ENCODE results near the gene KRTAP10-8.

KRTAP10-8 gene

GRCh38 chr21:44612669-44613229 lies 870 bp downstream of the KRTAP10-8 start:
- no peak for DNase-seq (ENCODE audit: low read depth)
- TF ChIP-seq CTCF (IDR thresholded peaks at IDR 0.05; ENCODE audit: low read length, missing control alignments): no peak
- no peak overlapping the region for H3K4me3 ChIP-seq (replicated peaks; ENCODE audit: low read depth, low read length)

- DNase-seq (ENCODE audit: low read depth): no peak
- H3K4me3 ChIP-seq (replicated peaks; ENCODE audit: low read depth, low read length): no peak overlapping the region
- no peak for TF ChIP-seq CTCF (IDR thresholded peaks at IDR 0.05; ENCODE audit: low read length, missing control alignments)
Observed at GRCh38 chr21:44613386-44614155, 1.7 kb downstream of the KRTAP10-8 start.

- DNase-seq (ENCODE audit: low read depth): no peak
- no peak overlapping the region for H3K4me3 ChIP-seq (replicated peaks; ENCODE audit: low read depth, low read length)
- no peak for TF ChIP-seq CTCF (IDR thresholded peaks at IDR 0.05; ENCODE audit: low read length, missing control alignments)
Observed at GRCh38 chr21:44614161-44614631, 2.3 kb downstream of the KRTAP10-8 start.

- no peak overlapping the region for H3K4me3 ChIP-seq (replicated peaks; ENCODE audit: low read depth, low read length)
- TF ChIP-seq CTCF (IDR thresholded peaks at IDR 0.05; ENCODE audit: low read length, missing control alignments): no peak
- DNase-seq (ENCODE audit: low read depth): no peak
Observed at GRCh38 chr21:44614961-44615391, 3.1 kb downstream of the KRTAP10-8 start.

GRCh38 chr21:44615466-44615865 lies 3.6 kb downstream of the KRTAP10-8 start:
- no peak for TF ChIP-seq CTCF (IDR thresholded peaks at IDR 0.05; ENCODE audit: low read length, missing control alignments)
- no peak for DNase-seq (ENCODE audit: low read depth)
- H3K4me3 ChIP-seq (replicated peaks; ENCODE audit: low read depth, low read length): no peak overlapping the region

- H3K4me3 ChIP-seq (replicated peaks; ENCODE audit: low read depth, low read length): no peak overlapping the region
- no peak for TF ChIP-seq CTCF (IDR thresholded peaks at IDR 0.05; ENCODE audit: low read length, missing control alignments)
- DNase-seq (ENCODE audit: low read depth): no peak
Observed at GRCh38 chr21:44615911-44616590, 4.2 kb downstream of the KRTAP10-8 start.
